Measurements from ENCODE around the gene SLC22A14. TPM values are rescaled to one million over a fixed set of nuclear protein-coding genes. Genes with fewer than 3 reads are reported as not detected.

SLC22A14 gene
- total and polyA plus RNA-seq, 2 donors (not counting 1 experiment from before 2014, with no cell fraction given) = not detected

DNA sequence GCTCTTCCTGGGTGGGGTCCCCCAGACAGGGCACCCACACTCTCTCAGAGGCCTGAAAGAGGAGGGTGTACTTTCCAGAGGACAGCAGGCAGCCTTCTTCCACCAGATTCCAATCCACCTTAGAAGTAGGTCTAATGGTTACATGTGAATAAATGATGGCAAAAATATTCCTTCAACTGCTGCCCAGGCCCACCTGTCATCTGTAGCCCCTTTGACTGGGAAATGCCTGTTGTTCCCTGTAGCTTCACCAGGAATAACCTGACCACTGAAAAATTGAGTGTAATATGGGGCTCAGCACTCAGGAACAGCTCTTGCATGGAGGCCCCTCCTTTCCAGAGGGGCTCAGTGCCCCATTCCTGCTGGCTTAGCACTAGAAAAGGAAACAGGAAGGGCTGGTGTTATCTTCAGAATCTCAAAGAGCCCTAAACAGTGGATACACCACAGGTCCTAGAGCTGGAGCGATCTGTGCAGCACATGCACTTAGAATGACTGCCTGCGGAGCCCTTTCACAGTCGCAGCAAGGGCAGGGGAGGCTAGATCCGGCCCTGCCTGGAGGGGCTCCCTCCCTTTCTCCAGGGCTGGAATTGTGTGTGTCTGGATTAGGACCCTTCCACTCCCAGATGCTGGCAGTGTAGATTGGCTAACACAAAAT is 32.1 kb downstream of the SLC22A14 start:
- ATAC-seq (ENCODE audit: low read depth) (no peak), DNase-seq (no peak)
- Mint-ChIP-seq H3K9me3 (ENCODE audit: insufficient read depth) (no peaks in the 10 kb centered on the region), H3K4me3 (no peak overlapping the region), H3K27me3 (peaks cover 14% of the 10 kb centered on the region), H3K27ac (no peak overlapping the region), H3K4me1 (no peaks in the 10 kb centered on the region)
- H3K27ac ChIP-seq (ENCODE audit: low read length in 2 of 2) = no peak overlapping the region
- H3K36me3 ChIP-seq (replicated peaks in 1 of 2; ENCODE audit: control extremely low read depth in 1 of 2, control insufficient read depth in 1 of 2, extremely low read depth in 1 of 2, insufficient read depth in 2 of 2, low read length in 1 of 2) = no peaks in the 10 kb centered on the region
- no peaks in the 10 kb centered on the region for H3K9me3 ChIP-seq (ENCODE audit: control extremely low read depth in 1 of 3, control insufficient read depth in 2 of 3, insufficient read depth in 1 of 3, low read length in 2 of 3)
- no peak overlapping the region for H3K9ac ChIP-seq (ENCODE audit: low read length)
- ChIA-PET CTCF (no interaction called here), POLR2A (no interaction called here)
- no peak overlapping the region for H3K4me3 ChIP-seq (ENCODE audit: control extremely low read depth in 1 of 5, extremely low read depth in 1 of 5, insufficient read depth in 1 of 5, low read depth in 2 of 5, low read length in 4 of 5)
- no peak for TF ChIP-seq EZH2 (IDR thresholded peaks at IDR 0.05; ENCODE audit: borderline replicate concordance, insufficient read depth, low read depth, low read length, poor library complexity, severe bottlenecking)
- no peak for TF ChIP-seq CTCF (IDR thresholded peaks at IDR 0.05)
- WGBS (ENCODE audit: insufficient coverage) = 37% methylated on average over 4 of the region's 4 CpGs
- H3K79me2 ChIP-seq (ENCODE audit: control insufficient read depth, insufficient read depth, low read length) = no peaks in the 10 kb centered on the region
- H3K4me1 ChIP-seq (ENCODE audit: control insufficient read depth in 2 of 2, insufficient read depth in 2 of 2, low read length in 2 of 2) = no peaks in the 10 kb centered on the region
- H3K27me3 ChIP-seq (replicated peaks in 1 of 4; ENCODE audit: control extremely low read depth in 1 of 4, control insufficient read depth in 3 of 4, insufficient read depth in 4 of 4, low read length in 3 of 4) = no peaks in the 10 kb centered on the region
- no peak overlapping the region for H3K4me2 ChIP-seq (replicated peaks; ENCODE audit: low read depth, low read length, poor library complexity, severe bottlenecking)
- intact Hi-C loops (cut with micrococcal nuclease) = no loop called here
- no peak overlapping the region for H2AFZ ChIP-seq (ENCODE audit: insufficient read depth, low read depth, low read length, poor library complexity, severe bottlenecking)
- no peaks in the 10 kb centered on the region for H4K20me1 ChIP-seq (ENCODE audit: control insufficient read depth, insufficient read depth, low read length, poor library complexity, severe bottlenecking)

DNA sequence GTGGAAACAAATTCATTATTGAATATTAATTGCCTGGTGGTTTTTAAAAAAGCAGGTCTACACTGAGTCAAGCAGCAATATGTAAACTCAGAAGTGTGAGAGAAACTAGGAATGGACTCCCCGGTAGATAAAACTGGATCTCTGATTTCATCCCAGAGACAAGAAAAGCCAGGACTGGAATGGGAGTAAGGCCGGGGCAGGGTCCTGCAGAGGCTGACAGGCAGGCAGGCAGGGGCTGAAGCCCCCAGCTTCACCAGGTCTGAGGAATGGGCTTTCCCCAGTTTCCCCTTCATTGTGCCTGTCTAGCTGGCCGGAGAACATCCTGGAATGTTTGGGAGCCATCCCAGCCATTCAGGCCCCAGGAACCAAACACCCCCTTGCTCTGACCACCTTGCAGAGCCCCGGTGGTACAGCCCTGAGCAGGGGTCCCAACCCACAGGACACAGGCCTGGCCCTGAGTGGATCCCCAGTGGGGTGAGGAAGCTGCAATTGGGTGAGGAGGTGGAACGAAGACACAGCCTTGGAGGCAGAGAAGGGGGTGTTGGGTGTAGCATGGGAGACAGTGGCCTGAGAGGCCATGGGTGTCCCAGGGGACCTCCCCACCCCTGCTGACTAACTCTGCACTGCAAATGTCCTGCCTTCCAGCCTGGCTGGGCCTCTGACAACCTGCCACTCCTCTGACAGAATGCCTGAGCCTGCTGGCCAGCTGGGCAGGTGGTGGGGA is 32.8 kb downstream of the SLC22A14 start:
- Histone ChIP-seq H3K36me3 (replicated peaks in 1 of 2; ENCODE audit: control extremely low read depth in 1 of 2, control insufficient read depth in 1 of 2, extremely low read depth in 1 of 2, insufficient read depth in 2 of 2, low read length in 1 of 2) (no peaks in the 10 kb centered on the region), H3K4me1 (ENCODE audit: control insufficient read depth in 2 of 2, insufficient read depth in 2 of 2, low read length in 2 of 2) (no peaks in the 10 kb centered on the region), H3K9ac (ENCODE audit: low read length) (no peak overlapping the region), H2AFZ (ENCODE audit: insufficient read depth, low read depth, low read length, poor library complexity, severe bottlenecking) (no peak overlapping the region), H3K79me2 (ENCODE audit: control insufficient read depth, insufficient read depth, low read length) (no peaks in the 10 kb centered on the region), H4K20me1 (ENCODE audit: control insufficient read depth, insufficient read depth, low read length, poor library complexity, severe bottlenecking) (no peaks in the 10 kb centered on the region), H3K4me3 (ENCODE audit: control extremely low read depth in 1 of 5, extremely low read depth in 1 of 5, insufficient read depth in 1 of 5, low read depth in 2 of 5, low read length in 4 of 5) (no peak overlapping the region), H3K4me2 (replicated peaks; ENCODE audit: low read depth, low read length, poor library complexity, severe bottlenecking) (no peak overlapping the region), H3K27ac (ENCODE audit: low read length in 2 of 2) (no peak overlapping the region), H3K27me3 (replicated peaks in 1 of 4; ENCODE audit: control extremely low read depth in 1 of 4, control insufficient read depth in 3 of 4, insufficient read depth in 4 of 4, low read length in 3 of 4) (no peaks in the 10 kb centered on the region), H3K9me3 (ENCODE audit: control extremely low read depth in 1 of 3, control insufficient read depth in 2 of 3, insufficient read depth in 1 of 3, low read length in 2 of 3) (no peaks in the 10 kb centered on the region)
- no peaks in the 10 kb centered on the region for H3K4me1 Mint-ChIP-seq
- ChIA-PET POLR2A (no interaction called here), CTCF (no interaction called here)
- WGBS (ENCODE audit: insufficient coverage) = 66% methylated on average over 2 of the region's 5 CpGs
- H3K27me3 Mint-ChIP-seq = peaks cover 14% of the 10 kb centered on the region
- no peak overlapping the region for H3K27ac Mint-ChIP-seq
- H3K4me3 Mint-ChIP-seq = no peak overlapping the region
- H3K9me3 Mint-ChIP-seq (ENCODE audit: insufficient read depth) = no peaks in the 10 kb centered on the region
- TF ChIP-seq CTCF (IDR thresholded peaks at IDR 0.05) (no peak), EZH2 (IDR thresholded peaks at IDR 0.05; ENCODE audit: borderline replicate concordance, insufficient read depth, low read depth, low read length, poor library complexity, severe bottlenecking) (no peak)
- ATAC-seq (ENCODE audit: low read depth) = no peak
- intact Hi-C loops (cut with micrococcal nuclease) = no loop called here
- no peak for DNase-seq
